Measurements from ENCODE around the gene JADE2. TPM values are rescaled to one million over a fixed set of nuclear protein-coding genes. Genes with fewer than 3 reads are reported as not detected.

The JADE2 gene
- total RNA-seq, 8 experiments from 2014 or later, result 0.46 to 20.7 (median 7.6) TPM

GRCh38 chr5:134559672-134560071 lies 34.2 kb downstream of the JADE2 start:
- WGBS, 10 experiments, result 60 to 79% (median 74%) methylated on average over 1 to 3 of the region's 7 CpGs; no CpG with 5 or more reads in 5 of the 10 experiments
- H3K4me3 ChIP-seq, result no peak overlapping the region
- ATAC-seq (replicated peaks in 6 of 8), result no peak
- in situ Hi-C loops (cut with MboI; ENCODE audit: low pct_unique_long_range_greater_than_20kb in 2 of 9, low sequenced_read_pairs in 9 of 9, unreplicated experiment in 9 of 9), result no loop called here
- no peak overlapping the region for H3K27ac ChIP-seq
- H3K4me1 ChIP-seq (replicated peaks in 1 of 2), result peaks cover 5 to 6% of the 10 kb centered on the region in 2 donors

- ATAC-seq (replicated peaks in 6 of 8), result no peak
- peaks cover 5% of the 10 kb centered on the region in 2 donors for H3K4me1 ChIP-seq (replicated peaks in 1 of 2)
- in situ Hi-C loops (cut with MboI; ENCODE audit: low pct_unique_long_range_greater_than_20kb in 2 of 9, low sequenced_read_pairs in 9 of 9, unreplicated experiment in 9 of 9), result no loop called here
- no peak overlapping the region for H3K4me3 ChIP-seq
- H3K27ac ChIP-seq, result no peak overlapping the region
- 60 to 95% (median 81%) methylated on average over 2 to 6 of the region's 15 CpGs; no CpG with 5 or more reads in 4 of the 10 experiments for WGBS, 10 experiments
These were observed 35.2 kb downstream of the JADE2 start for GRCh38 chr5:134560698-134561097.

GRCh38 chr5:134561871-134562296 lies 36.4 kb downstream of the JADE2 start:
- in situ Hi-C loops (cut with MboI; ENCODE audit: low pct_unique_long_range_greater_than_20kb in 2 of 9, low sequenced_read_pairs in 9 of 9, unreplicated experiment in 9 of 9), result no loop called here
- WGBS, 10 experiments, result 25 to 87% (median 48%) methylated on average over 2 to 3 of the region's 9 CpGs; no CpG with 5 or more reads in 5 of the 10 experiments
- H3K4me1 ChIP-seq (replicated peaks in 1 of 2), result no peaks in the 10 kb centered on the region
- H3K27ac ChIP-seq, result no peak overlapping the region
- no peak overlapping the region for H3K4me3 ChIP-seq
- peak in 5 of 8 experiments; percentile 33 to 80 (median 56) for ATAC-seq (replicated peaks in 6 of 8)

GRCh38 chr5:134563221-134563620 lies 37.8 kb downstream of the JADE2 start:
- Histone ChIP-seq H3K27ac (no peak overlapping the region), H3K4me3 (no peak overlapping the region), H3K4me1 (replicated peaks in 1 of 2) (no peaks in the 10 kb centered on the region)
- in situ Hi-C loops (cut with MboI; ENCODE audit: low pct_unique_long_range_greater_than_20kb in 2 of 9, low sequenced_read_pairs in 9 of 9, unreplicated experiment in 9 of 9), result no loop called here
- WGBS, 10 experiments, result 92 to 100% (median 100%) methylated on average over 1 to 7 of the region's 7 CpGs; no CpG with 5 or more reads in 3 of the 10 experiments
- no peak for ATAC-seq (replicated peaks in 6 of 8)

- peaks cover under 1% of the 10 kb centered on the region in 2 donors for H3K4me1 ChIP-seq (replicated peaks in 1 of 2)
- H3K27ac ChIP-seq, result no peak overlapping the region
- in situ Hi-C loops (cut with MboI; ENCODE audit: low pct_unique_long_range_greater_than_20kb in 2 of 9, low sequenced_read_pairs in 9 of 9, unreplicated experiment in 9 of 9), result no loop called here
- ATAC-seq (replicated peaks in 6 of 8), result no peak
- 0 to 100% (median 69%) methylated on average over 1 to 4 of the region's 5 CpGs for WGBS, 10 experiments
- H3K4me3 ChIP-seq, result no peak overlapping the region
These were observed 38.5 kb downstream of the JADE2 start for GRCh38 chr5:134563962-134564361.

- Histone ChIP-seq H3K27ac (no peak overlapping the region), H3K4me1 (replicated peaks in 1 of 2) (peaks cover 4 to 5% of the 10 kb centered on the region in 2 donors), H3K4me3 (no peak overlapping the region)
- 100% methylated on average over 1 of the region's 4 CpGs; no CpG with 5 or more reads in 9 of the 10 experiments for WGBS, 10 experiments
- no peak for ATAC-seq (replicated peaks in 6 of 8)
- in situ Hi-C loops (cut with MboI; ENCODE audit: low pct_unique_long_range_greater_than_20kb in 2 of 9, low sequenced_read_pairs in 9 of 9, unreplicated experiment in 9 of 9), result no loop called here
These were observed 38.9 kb downstream of the JADE2 start for GRCh38 chr5:134564396-134564795.

- Histone ChIP-seq H3K4me1 (replicated peaks in 1 of 2) (peaks cover 8 to 12% of the 10 kb centered on the region in 2 donors), H3K4me3 (no peak overlapping the region), H3K27ac (no peak overlapping the region)
- WGBS, 10 experiments, result 40 to 100% (median 89%) methylated on average over 1 to 9 of the region's 28 CpGs; no CpG with 5 or more reads in 2 of the 10 experiments
- ATAC-seq (replicated peaks in 6 of 8), result no peak
- in situ Hi-C loops (cut with MboI; ENCODE audit: low pct_unique_long_range_greater_than_20kb in 2 of 9, low sequenced_read_pairs in 9 of 9, unreplicated experiment in 9 of 9), result no loop called here
These were observed 40.6 kb downstream of the JADE2 start for GRCh38 chr5:134565791-134566740.

- Histone ChIP-seq H3K4me3 (no peak overlapping the region), H3K27ac (no peak overlapping the region), H3K4me1 (replicated peaks in 1 of 2) (peaks cover 8 to 12% of the 10 kb centered on the region in 2 donors)
- 80 to 100% (median 92%) methylated on average over 1 to 4 of the region's 13 CpGs; no CpG with 5 or more reads in 7 of the 10 experiments for WGBS, 10 experiments
- ATAC-seq (replicated peaks in 6 of 8), result no peak
- in situ Hi-C loops (cut with MboI; ENCODE audit: low pct_unique_long_range_greater_than_20kb in 2 of 9, low sequenced_read_pairs in 9 of 9, unreplicated experiment in 9 of 9), result no loop called here
These were observed 41.3 kb downstream of the JADE2 start for GRCh38 chr5:134566741-134567221.

GRCh38 chr5:134567641-134568336 lies 42.3 kb downstream of the JADE2 start:
- WGBS, 10 experiments, result 83 to 100% (median 96%) methylated on average over 1 to 5 of the region's 7 CpGs; no CpG with 5 or more reads in 5 of the 10 experiments
- in situ Hi-C loops (cut with MboI; ENCODE audit: low pct_unique_long_range_greater_than_20kb in 2 of 9, low sequenced_read_pairs in 9 of 9, unreplicated experiment in 9 of 9), result no loop called here
- no peak overlapping the region for H3K4me3 ChIP-seq
- no peak overlapping the region for H3K27ac ChIP-seq
- ATAC-seq (replicated peaks in 6 of 8), result peak in 2 of 8 experiments; percentile 87 to 88
- H3K4me1 ChIP-seq (replicated peaks in 1 of 2), result peaks cover 8 to 12% of the 10 kb centered on the region in 2 donors

- Histone ChIP-seq H3K4me3 (no peak overlapping the region), H3K27ac (no peak overlapping the region), H3K4me1 (replicated peaks in 1 of 2) (peaks cover 8 to 12% of the 10 kb centered on the region in 2 donors)
- in situ Hi-C loops (cut with MboI; ENCODE audit: low pct_unique_long_range_greater_than_20kb in 2 of 9, low sequenced_read_pairs in 9 of 9, unreplicated experiment in 9 of 9), result no loop called here
- 50 to 100% (median 90%) methylated on average over 1 to 3 of the region's 5 CpGs; no CpG with 5 or more reads in 3 of the 10 experiments for WGBS, 10 experiments
- ATAC-seq (replicated peaks in 6 of 8), result no peak
These were observed 42.8 kb downstream of the JADE2 start for GRCh38 chr5:134568337-134568700.

- ATAC-seq (replicated peaks in 6 of 8), result peak in 7 of 8 experiments; percentile 52 to 95 (median 80)
- no peak overlapping the region for H3K27ac ChIP-seq
- 8 to 64% (median 60%) methylated on average over 2 to 8 of the region's 24 CpGs; no CpG with 5 or more reads in 3 of the 10 experiments for WGBS, 10 experiments
These were observed 43.6 kb downstream of the JADE2 start for GRCh38 chr5:134568761-134569695.

GRCh38 chr5:134569758-134570364 lies 44.4 kb downstream of the JADE2 start:
- Histone ChIP-seq H3K27ac (no peak overlapping the region), H3K4me1 (replicated peaks in 1 of 2) (peaks cover 8 to 12% of the 10 kb centered on the region in 2 donors), H3K4me3 (no peak overlapping the region)
- peak in 5 of 8 experiments; percentile 23 to 45 (median 35) for ATAC-seq (replicated peaks in 6 of 8)
- in situ Hi-C loops (cut with MboI; ENCODE audit: low pct_unique_long_range_greater_than_20kb in 2 of 9, low sequenced_read_pairs in 9 of 9, unreplicated experiment in 9 of 9), result no loop called here
- 80 to 100% (median 93%) methylated on average over 1 to 4 of the region's 6 CpGs; no CpG with 5 or more reads in 2 of the 10 experiments for WGBS, 10 experiments

More at GRCh38 chr5:134568761-134569695, 43.6 kb downstream of the JADE2 start:
- Histone ChIP-seq H3K4me1 (replicated peaks in 1 of 2) (peaks cover 8 to 12% of the 10 kb centered on the region in 2 donors), H3K4me3 (no peak overlapping the region)
- in situ Hi-C loops (cut with MboI; ENCODE audit: low pct_unique_long_range_greater_than_20kb in 2 of 9, low sequenced_read_pairs in 9 of 9, unreplicated experiment in 9 of 9), result no loop called here
